ENCODE measurements around the gene IGSF3. TPM values are rescaled to one million over a fixed set of nuclear protein-coding genes. Genes with fewer than 3 reads are reported as not detected.

Gene IGSF3
- total RNA-seq, 1 donor from 2014 or later = 19.9 TPM

DNA sequence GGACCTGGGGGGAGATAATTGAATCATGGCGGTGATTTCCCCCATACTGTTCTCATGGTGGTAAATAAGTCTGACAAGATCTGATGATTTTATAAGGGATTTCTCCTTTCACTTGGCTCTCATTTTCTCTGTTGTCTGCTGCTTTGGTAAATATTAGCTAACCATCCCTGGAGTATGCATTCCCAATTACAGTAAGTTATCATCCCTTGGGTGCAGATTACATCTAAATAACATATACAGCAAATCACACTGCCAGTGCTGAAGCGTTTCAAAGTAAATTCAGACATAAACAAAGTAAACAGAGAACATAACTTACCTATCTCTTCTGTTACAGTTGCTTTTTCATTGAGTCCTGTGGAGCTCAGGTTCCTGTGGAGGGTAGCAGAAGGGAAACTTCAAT, 38.6 kb upstream of the IGSF3 start:
- DNase-seq = no peak
- peaks cover 6% of the 10 kb centered on the region for H3K9me3 ChIP-seq (replicated peaks)
- H3K4me1 ChIP-seq = peaks cover 6% of the 10 kb centered on the region
- TF ChIP-seq, protein P1, sequence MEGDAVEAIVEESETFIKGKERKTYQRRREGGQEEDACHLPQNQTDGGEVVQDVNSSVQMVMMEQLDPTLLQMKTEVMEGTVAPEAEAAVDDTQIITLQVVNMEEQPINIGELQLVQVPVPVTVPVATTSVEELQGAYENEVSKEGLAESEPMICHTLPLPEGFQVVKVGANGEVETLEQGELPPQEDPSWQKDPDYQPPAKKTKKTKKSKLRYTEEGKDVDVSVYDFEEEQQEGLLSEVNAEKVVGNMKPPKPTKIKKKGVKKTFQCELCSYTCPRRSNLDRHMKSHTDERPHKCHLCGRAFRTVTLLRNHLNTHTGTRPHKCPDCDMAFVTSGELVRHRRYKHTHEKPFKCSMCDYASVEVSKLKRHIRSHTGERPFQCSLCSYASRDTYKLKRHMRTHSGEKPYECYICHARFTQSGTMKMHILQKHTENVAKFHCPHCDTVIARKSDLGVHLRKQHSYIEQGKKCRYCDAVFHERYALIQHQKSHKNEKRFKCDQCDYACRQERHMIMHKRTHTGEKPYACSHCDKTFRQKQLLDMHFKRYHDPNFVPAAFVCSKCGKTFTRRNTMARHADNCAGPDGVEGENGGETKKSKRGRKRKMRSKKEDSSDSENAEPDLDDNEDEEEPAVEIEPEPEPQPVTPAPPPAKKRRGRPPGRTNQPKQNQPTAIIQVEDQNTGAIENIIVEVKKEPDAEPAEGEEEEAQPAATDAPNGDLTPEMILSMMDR (IDR thresholded peaks at IDR 0.05; ENCODE audit: borderline replicate concordance) = no peak
- intact Hi-C loops (cut with micrococcal nuclease) = no loop called here
- no peaks in the 10 kb centered on the region for H3K27me3 ChIP-seq (ENCODE audit: low read depth)
- no peaks in the 10 kb centered on the region for H3K36me3 ChIP-seq
- H3K4me3 ChIP-seq = no peak overlapping the region
- H3K27ac ChIP-seq (replicated peaks) = no peak overlapping the region

DNA sequence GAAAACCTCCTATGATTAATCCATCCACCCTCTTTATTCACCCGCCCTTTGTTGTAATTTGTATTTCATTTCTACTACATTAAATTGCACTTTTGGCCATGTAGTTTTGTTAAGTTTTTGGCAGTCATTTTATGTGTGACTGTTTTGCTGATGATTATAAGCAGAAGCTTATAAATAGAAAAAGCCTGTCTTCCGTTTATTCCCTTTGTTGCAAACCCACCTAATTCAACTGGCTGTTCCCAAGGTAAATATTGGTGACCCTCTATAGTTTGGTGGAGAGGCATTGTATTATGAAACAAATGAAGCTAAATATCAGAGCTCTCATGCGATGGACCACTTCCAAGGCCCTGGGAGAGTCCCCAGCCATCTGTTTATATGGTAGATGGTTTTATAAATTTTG, 36.7 kb upstream of the IGSF3 start:
- DNase-seq = no peak
- Histone ChIP-seq H3K4me3 (no peak overlapping the region), H3K27me3 (ENCODE audit: low read depth) (no peaks in the 10 kb centered on the region), H3K27ac (replicated peaks) (no peak overlapping the region), H3K36me3 (no peaks in the 10 kb centered on the region), H3K9me3 (replicated peaks) (peaks cover 7% of the 10 kb centered on the region), H3K4me1 (no peaks in the 10 kb centered on the region)
- intact Hi-C loops (cut with micrococcal nuclease) = no loop called here
- TF ChIP-seq, protein P1 (IDR thresholded peaks at IDR 0.05; ENCODE audit: borderline replicate concordance) = no peak

DNA sequence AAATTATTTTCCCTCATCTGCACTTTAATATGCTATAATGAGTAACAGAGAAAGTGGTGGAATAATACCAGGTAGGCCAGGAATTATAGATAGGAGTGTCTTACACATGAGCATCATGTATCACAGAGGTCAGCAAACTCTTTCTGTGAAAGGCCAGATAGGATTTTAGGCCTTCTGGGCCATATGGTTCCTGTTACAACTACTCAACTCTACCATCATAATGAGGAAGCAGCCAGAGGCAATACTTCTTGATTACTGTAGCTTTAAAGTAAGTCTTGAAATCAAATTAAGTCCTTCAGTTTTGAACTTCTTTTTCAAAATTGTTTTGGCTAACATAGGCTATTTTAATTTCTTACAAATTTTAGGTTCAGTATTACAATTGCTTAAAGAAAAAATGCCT, 32.1 kb upstream of the IGSF3 start:
- peaks cover 7% of the 10 kb centered on the region for H3K9me3 ChIP-seq (replicated peaks)
- no peaks in the 10 kb centered on the region for H3K4me1 ChIP-seq
- no peaks in the 10 kb centered on the region for H3K27me3 ChIP-seq (ENCODE audit: low read depth)
- H3K27ac ChIP-seq (replicated peaks) = no peak overlapping the region
- H3K4me3 ChIP-seq = no peak overlapping the region
- no peaks in the 10 kb centered on the region for H3K36me3 ChIP-seq
- TF ChIP-seq, protein P1 (IDR thresholded peaks at IDR 0.05; ENCODE audit: borderline replicate concordance) = no peak
- intact Hi-C loops (cut with micrococcal nuclease) = no loop called here
- DNase-seq = no peak

GRCh38 chr1:116698244-116698595, 30.7 kb upstream of the IGSF3 start:
- Histone ChIP-seq H3K27me3 (ENCODE audit: low read depth) (peaks cover under 1% of the 10 kb centered on the region), H3K36me3 (no peaks in the 10 kb centered on the region), H3K9me3 (replicated peaks) (peaks cover 7% of the 10 kb centered on the region), H3K4me3 (no peak overlapping the region), H3K27ac (replicated peaks) (no peak overlapping the region), H3K4me1 (no peaks in the 10 kb centered on the region)
- DNase-seq = no peak
- intact Hi-C loops (cut with micrococcal nuclease) = no loop called here
- TF ChIP-seq, protein P1 (IDR thresholded peaks at IDR 0.05; ENCODE audit: borderline replicate concordance) = no peak

GRCh38 chr1:116697548-116698243, 30.2 kb upstream of the IGSF3 start:
- Histone ChIP-seq H3K36me3 (no peaks in the 10 kb centered on the region), H3K27ac (replicated peaks) (no peak overlapping the region), H3K27me3 (ENCODE audit: low read depth) (peaks cover 3% of the 10 kb centered on the region), H3K4me3 (no peak overlapping the region), H3K4me1 (no peaks in the 10 kb centered on the region), H3K9me3 (replicated peaks) (peaks cover 7% of the 10 kb centered on the region)
- TF ChIP-seq, protein P1 (IDR thresholded peaks at IDR 0.05; ENCODE audit: borderline replicate concordance) = no peak
- no peak for DNase-seq
- intact Hi-C loops (cut with micrococcal nuclease) = no loop called here
